Effector CD4-positive, alpha-beta T cell (primary cell): Measurements from ENCODE around the gene COL6A2.
"Not testable (repeated sequence)": the region's sequence is repeated elsewhere in the genome, so short reads cannot be mapped to it uniquely, and the experiment has no call there.

Experiments
- DNase-seq: peaks from one replicate; pipeline ENCODE4 v3.0.0-alpha.2; 2020

COL6A2 gene

GRCh38 chr21:46144464-46145070, 46.7 kb downstream of the COL6A2 start:
- no peak for DNase-seq

DNA sequence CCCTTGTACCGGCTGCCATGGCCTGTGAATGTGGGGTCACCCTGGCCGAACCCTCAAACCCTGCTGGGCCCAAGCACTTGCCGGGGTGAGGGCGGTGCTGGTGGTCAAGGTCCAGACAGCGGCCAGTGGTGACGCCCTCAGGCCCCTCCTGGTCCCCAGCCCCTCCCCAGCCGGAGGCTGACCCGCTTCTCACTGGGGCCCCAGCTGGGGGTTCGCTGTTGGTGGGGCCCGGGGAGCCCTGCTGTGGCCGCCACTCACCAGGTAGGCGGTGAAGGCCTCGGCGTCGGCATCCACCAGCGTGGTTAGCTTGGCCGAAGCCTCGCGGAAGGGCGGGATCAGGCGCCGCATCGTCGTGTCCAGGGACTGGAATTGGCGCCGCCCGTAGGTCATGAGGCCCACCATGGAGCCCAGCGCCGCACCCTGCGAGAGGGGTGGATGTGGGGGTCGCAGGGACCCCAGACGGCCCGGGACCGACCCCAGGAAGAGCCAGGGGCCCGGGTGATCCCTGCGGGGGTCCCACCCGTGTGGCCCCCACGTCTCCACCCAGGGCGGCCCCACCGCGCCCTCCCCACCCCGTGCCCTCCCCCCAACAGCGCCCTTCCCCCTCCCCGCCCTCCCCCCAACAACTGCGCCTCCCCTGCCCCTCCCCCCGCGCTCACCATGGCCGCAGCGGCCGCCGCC, 47.4 kb downstream of the COL6A2 start:
- DNase-seq = no peak

GRCh38 chr21:46145840-46146691, 48.2 kb downstream of the COL6A2 start:
- DNase-seq = no peak

GRCh38 chr21:46146856-46147255, 48.9 kb downstream of the COL6A2 start:
- DNase-seq = no peak

GRCh38 chr21:46147429-46147828, 49.5 kb downstream of the COL6A2 start:
- not testable (repeated sequence) for DNase-seq

GRCh38 chr21:46148106-46148505, 50.2 kb downstream of the COL6A2 start:
- DNase-seq = no peak

- no peak for DNase-seq
Observed at GRCh38 chr21:46149205-46149901, 51.4 kb downstream of the COL6A2 start.

DNA sequence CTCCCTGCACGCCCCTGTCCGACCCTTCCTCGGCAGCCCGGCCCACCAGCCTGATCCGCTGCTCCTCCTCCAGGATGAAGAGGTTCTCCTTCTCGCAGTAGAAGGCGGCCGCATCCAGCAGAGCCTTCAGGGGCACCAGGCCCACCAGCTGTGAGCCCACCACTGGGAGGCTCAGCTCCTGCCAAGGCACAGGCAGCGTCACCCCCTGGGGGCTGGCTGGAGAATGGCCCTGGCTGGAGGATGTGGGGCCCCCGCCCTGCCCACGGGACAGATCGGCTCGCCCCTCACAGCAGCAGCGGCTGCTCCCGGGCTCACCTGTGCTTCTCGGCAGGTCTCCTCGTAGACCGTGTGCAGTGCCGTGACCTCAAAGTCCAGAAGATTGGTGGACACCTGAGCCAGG, 52.2 kb downstream of the COL6A2 start:
- no peak for DNase-seq

DNA sequence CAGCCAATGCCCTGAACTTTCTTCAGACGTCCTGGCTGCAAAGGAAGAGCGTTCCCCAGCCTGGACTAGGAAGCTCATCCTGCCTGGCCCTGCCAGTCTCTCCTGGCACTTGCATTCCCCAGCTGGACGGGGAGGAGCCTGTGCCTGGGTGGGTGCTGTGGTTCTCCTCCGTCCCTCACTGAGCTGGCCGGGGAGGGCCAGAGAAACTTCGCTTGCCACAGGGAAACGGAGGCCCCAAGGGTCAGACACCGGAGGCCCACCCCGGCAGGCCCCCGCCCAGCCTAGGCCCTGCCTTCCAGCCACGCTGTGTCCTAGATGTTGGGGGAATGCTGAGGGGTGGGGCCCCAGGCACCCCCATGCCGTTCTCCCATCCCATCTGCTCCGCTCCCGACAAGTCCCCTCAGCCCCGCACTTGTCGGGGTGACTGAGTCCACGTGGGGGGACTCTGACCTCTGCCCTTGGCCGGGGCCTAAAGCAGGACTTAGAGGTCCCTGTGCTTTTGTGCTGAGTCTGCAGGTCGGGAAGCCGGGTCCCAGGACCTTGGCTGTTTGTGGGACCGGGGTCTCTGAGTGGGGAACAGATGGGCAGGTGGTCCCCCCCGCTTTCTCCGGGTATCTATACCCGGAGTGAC, 52.7 kb downstream of the COL6A2 start:
- DNase-seq = no peak

DNA sequence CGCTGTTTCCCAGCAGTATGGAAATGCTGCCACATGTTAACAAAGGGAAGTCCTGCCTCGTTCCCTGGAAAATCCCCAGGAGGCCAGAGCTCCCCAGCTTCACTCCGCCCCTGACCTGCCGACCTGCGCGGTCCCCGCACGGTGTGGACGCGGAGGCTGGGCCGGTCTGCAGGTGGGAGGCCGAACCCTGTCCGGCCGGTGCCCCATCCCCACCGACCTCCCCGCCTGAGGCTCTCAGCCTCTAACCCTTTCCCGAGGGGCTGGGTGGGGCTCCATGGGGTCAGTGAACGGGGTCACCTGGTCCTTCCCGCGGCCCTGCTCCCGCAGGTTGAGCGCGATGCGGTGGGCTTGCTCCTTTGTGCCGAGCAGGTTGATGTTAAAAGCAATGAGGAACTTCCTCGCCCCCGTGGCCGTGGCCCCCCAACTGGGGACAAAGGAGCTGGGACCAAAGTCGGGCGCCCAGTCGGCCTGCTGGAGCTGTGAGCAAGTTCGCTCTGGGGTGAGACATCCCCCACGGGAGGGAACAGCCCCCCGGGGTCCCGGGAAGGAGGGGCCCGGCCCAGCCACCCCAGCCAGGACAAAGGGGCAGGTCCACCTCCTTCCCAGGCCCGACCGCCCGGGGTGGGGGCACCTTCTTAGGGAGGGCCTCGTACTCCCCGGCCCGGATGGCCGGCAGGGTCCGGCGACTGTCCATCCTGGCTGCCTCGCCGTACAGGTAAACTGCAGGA, 53.5 kb downstream of the COL6A2 start:
- no peak for DNase-seq

- DNase-seq = no peak
Observed at GRCh38 chr21:46151989-46152926, 54.3 kb downstream of the COL6A2 start.

DNA sequence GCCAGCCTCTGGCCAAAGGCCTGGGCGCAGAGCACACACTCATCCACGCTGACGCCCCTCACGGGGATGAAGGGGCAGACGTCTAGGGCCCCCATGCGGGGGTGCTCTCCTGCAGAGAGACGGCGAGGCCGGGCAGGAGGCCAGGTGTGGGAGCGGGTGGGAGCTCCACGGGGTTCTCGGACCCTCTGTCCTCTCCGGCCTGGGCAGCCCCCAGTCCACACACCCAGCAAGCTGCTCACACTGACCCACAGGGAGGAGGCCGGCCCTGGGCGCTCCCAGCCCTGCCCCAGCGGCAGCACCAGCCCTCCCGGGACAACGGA, 55.0 kb downstream of the COL6A2 start:
- no peak for DNase-seq

GRCh38 chr21:46153247-46154154, 55.6 kb downstream of the COL6A2 start:
- no peak for DNase-seq

DNA sequence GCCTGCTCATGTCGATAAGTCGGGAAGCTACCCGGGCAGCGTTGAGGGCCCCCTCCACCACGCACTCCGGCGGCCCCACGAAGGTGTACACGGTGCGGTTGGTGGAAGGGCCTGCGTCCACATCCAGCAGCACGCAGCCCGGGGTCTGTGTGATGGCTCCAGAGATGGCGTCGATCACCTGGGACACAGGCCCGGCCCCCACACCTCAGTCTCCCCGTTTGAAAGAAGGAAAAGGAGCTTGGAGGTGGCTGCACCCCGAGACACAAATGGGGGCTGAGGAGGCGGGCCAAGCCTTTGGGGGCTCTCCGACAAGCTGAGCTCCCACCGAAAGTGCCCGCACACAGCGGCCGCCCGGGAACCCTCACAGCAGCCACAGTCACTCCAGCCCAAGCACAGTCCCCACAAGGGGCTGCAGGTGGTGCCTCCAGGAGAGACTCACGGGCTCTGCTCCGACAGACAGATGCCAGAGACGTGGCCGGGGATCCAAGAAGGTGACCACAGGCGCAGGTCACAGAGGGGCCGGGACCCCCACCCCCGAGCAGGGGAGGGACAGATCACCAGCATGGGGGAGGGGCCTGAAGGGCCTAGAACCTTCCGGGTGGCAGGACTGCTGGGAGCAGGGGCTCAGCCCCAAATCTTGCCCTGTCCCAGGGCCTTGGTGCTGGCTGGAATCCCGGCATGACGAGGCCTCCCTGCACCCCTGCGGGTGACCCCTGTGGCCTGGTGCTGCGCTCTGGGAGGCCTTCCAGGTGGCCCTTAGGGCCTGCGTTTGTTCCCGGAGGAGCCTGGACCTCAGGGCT, 56.4 kb downstream of the COL6A2 start:
- no peak for DNase-seq

GRCh38 chr21:46154955-46155513, 57.1 kb downstream of the COL6A2 start:
- DNase-seq = no peak

DNA sequence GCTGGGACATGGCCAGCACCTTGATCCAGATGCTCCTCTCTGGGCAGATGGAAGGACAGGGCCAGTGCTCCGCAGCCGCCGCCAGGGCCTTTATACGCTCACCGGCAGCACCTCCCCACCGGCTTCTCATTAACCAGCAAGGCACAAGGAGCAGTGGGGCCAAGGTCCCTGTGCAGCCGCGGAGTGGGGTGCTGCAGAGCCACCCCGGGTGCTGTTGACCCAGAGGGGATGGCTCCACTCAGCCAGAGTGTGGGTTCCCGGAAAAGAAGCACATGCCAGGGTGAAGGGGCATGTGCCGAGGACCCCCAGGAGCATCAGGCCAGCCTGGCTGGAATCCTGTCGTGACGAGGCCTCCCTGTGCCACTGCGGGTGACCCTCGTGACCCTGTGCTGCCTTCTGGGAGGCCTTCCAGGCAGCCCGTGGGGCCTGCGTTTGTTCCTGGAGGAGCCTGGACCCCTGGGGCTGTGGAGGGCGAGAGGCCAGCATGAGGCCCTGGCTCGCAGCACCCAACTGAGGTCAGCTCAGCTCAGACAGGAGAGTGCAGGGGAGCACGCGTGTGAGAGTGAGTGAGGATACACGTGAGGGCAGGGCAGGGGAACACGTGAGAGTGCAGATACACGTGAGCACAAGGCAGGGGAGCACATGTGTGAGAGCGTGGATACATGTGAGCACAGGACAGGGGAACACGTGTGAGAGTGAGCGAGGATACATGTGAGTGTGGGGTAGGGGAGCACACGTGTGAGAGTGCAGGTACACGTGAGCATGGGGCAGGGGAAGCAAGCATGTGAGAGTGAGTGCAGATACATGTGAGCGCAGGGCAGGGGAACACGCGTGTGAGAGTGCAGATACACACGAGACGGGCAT, 57.8 kb downstream of the COL6A2 start, which contains the start of gene FTCD:
TSS of gene FTCD (minus strand) at position 66 of the 864 bp plus-strand sequence. CDS start at position 10, 56 bp downstream.
- DNase-seq = no peak

DNA sequence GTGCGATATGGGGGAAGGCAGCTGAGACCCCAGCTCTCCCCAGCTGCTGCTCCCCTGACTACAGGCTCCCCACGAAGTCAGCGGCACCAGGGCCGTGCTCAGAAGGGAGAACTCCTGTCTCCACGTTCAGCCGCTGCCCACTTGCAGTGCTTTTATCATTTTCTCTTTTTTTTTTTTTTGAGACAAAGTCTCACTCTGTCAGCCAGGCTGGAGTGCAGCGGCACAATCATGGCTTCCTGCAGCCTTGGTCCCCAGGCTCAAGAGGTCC, 58.4 kb downstream of the COL6A2 start:
- DNase-seq = no peak

DNA sequence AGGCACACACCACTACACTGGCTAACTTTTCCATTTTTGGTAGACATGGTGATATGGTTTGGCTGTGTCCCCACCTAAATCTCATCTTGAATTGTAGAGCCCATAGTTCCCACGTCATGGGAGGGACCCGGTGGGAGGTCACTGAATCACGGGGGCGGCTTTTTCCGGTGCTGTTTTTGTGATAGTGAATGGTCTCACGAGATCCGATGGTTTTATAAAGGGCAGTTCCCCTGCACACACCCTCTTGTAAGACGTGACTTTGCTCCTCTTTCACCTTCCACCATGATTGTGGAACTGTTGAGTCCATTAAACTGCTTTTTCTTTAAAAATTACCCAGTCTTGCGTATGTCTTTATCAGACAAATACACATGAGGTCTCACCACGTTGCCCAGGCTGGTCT, 58.8 kb downstream of the COL6A2 start:
- DNase-seq = no peak
